H1 (cell line): Measurements from ENCODE around the gene BCAS3. TPM values are rescaled to one million over a fixed set of nuclear protein-coding genes. Genes with fewer than 3 reads are reported as not detected.
"Not testable (repeated sequence)": the region's sequence is repeated elsewhere in the genome, so short reads cannot be mapped to it uniquely, and the experiment has no call there.

Experiments
- CTCF ChIA-PET: fragments of 300-600 bp; sonication (Branson Sonifier 250); formaldehyde crosslinking; loops from one replicate; lab custom pipeline; 2021; ENCODE audit not compliant: partially characterized antibody; lab: Charles Lee
- POLR2A ChIA-PET: fragments of 300-600 bp; sonication (Branson Sonifier 250); formaldehyde crosslinking; loops from one replicate; lab custom pipeline; 2021; ENCODE audit warnings: inconsistent platforms; ENCODE audit not compliant: partially characterized antibody; lab: Charles Lee
- DNase-seq, 2 experiments: peaks; one replicate each; pipeline versions ENCODE4 v3.0.0 to v3.0.0-alpha.2; 2010 to 2022; ENCODE audit warnings: low spot score in 2 of 2, low read depth in 1 of 2, mixed read lengths in 1 of 2
- FAIRE-seq: peaks from 2 replicates; lab custom pipeline; 2011; peaks lifted over from hg19 to GRCh38; lab: Jason Lieb, UNC
- H2AFZ ChIP-seq: 2 replicates; pipeline ENCODE4 v1.8.1; 2012; ENCODE audit warnings: low read length, inconsistent platforms
- H2AK5ac ChIP-seq: 2 replicates; pipeline ENCODE4 v1.6.1; 2013; ENCODE audit warnings: low read depth, low read length
- H2BK120ac ChIP-seq: replicated peaks from 2 replicates; pipeline ENCODE3; 2013; ENCODE audit warnings: low read depth, low read length, inconsistent platforms
- H2BK12ac ChIP-seq: 2 replicates; pipeline ENCODE4 v1.6.1; 2013; ENCODE audit warnings: low read depth, low read length
- H2BK15ac ChIP-seq: 2 replicates; pipeline ENCODE4 v1.6.1; 2013; ENCODE audit warnings: low read length
- H2BK20ac ChIP-seq: 2 replicates; pipeline ENCODE4 v1.6.1; 2013; ENCODE audit warnings: low read length
- H2BK5ac ChIP-seq: 2 replicates; pipeline ENCODE4 v1.6.1; 2013; ENCODE audit warnings: low read depth, low read length
- H3K14ac ChIP-seq: 2 replicates; pipeline ENCODE4 v1.6.1; 2013; ENCODE audit warnings: inconsistent platforms; ENCODE audit not compliant: insufficient read length
- H3K18ac ChIP-seq: 2 replicates; pipeline ENCODE4 v1.6.1; 2013; ENCODE audit warnings: low read length; ENCODE audit errors: extremely low read depth
- H3K23ac ChIP-seq: 2 replicates; pipeline ENCODE4 v1.6.1; 2013; ENCODE audit warnings: inconsistent platforms; ENCODE audit not compliant: insufficient read length
- H3K23me2 ChIP-seq: 2 replicates; pipeline ENCODE4 v1.6.1; 2013; ENCODE audit warnings: low read depth, low read length
- H3K27ac ChIP-seq: 2 replicates; pipeline ENCODE4 v1.6.1; 2011; ENCODE audit warnings: low read depth, low read length, inconsistent platforms
- H3K27me3 ChIP-seq, 4 experiments: replicated peaks in 1 of 4; 1 replicate in 1 of 4; 2 replicates in 3 of 4; pipeline versions ENCODE4 v1.6.1 to v1.8.1; 2011 to 2013; ENCODE audit warnings: low read length in 3 of 4, mild to moderate bottlenecking in 3 of 4, inconsistent platforms in 2 of 4, mixed read lengths in 2 of 4, moderate library complexity in 1 of 4; ENCODE audit not compliant: control insufficient read depth in 3 of 4, insufficient read depth in 3 of 4; ENCODE audit errors: extremely low read depth in 1 of 4
- H3K36me3 ChIP-seq, 4 experiments: 2 replicates each; pipeline versions ENCODE4 v1.6.1 to v1.8.1; 2011 to 2013; ENCODE audit warnings: mild to moderate bottlenecking in 4 of 4, low read length in 3 of 4, moderate library complexity in 2 of 4, control low read depth in 1 of 4, inconsistent platforms in 1 of 4; ENCODE audit not compliant: insufficient read depth in 4 of 4, control insufficient read depth in 2 of 4
- H3K4ac ChIP-seq: replicated peaks from 2 replicates; pipeline ENCODE3; 2013; ENCODE audit warnings: low read length, low read depth, mixed read lengths, inconsistent platforms; ENCODE audit not compliant: insufficient read length
- H3K4me1 ChIP-seq, 4 experiments: replicated peaks in 1 of 4; 1 replicate in 1 of 4; 2 replicates in 3 of 4; pipeline versions ENCODE4 v1.6.1 to v1.8.1; 2011 to 2013; ENCODE audit warnings: low read length in 3 of 4, inconsistent platforms in 2 of 4, mixed read lengths in 1 of 4; ENCODE audit not compliant: insufficient read depth in 4 of 4, control insufficient read depth in 3 of 4
- H3K4me2 ChIP-seq, 2 experiments: 2 replicates each; pipeline versions ENCODE4 v1.6.1 to v1.8.1; 2011 to 2013; ENCODE audit warnings: low read depth in 2 of 2, low read length in 2 of 2, control low read depth in 1 of 2, inconsistent platforms in 1 of 2, mild to moderate bottlenecking in 1 of 2; ENCODE audit not compliant: insufficient read depth in 1 of 2
- H3K4me3 ChIP-seq, 4 experiments: fragments of 200-600, 300-600 bp in 1 of 4; sonication (generic), shearing (Covaris generic), sonication (Bioruptor Twin) in 1 of 4; 2 replicates each; pipeline versions ENCODE4 v1.5.1 to v1.8.1; 2011 to 2016; ENCODE audit warnings: low read length in 4 of 4, low read depth in 3 of 4, control low read depth in 2 of 4, inconsistent platforms in 2 of 4, mild to moderate bottlenecking in 2 of 4, mixed read lengths in 1 of 4, moderate library complexity in 1 of 4; ENCODE audit not compliant: insufficient read depth in 2 of 4; ENCODE audit errors: extremely low read depth in 1 of 4
- H3K56ac ChIP-seq: replicated peaks from 2 replicates; pipeline ENCODE3; 2013; ENCODE audit warnings: low read depth, mild to moderate bottlenecking, mixed read lengths, low read length, inconsistent platforms; ENCODE audit not compliant: insufficient read length
- H3K79me1 ChIP-seq: 2 replicates; pipeline ENCODE4 v1.6.1; 2013; ENCODE audit warnings: low read depth, low read length, control low read depth
- H3K79me2 ChIP-seq, 2 experiments: 2 replicates each; pipeline versions ENCODE4 v1.6.1 to v1.8.1; 2012 to 2013; ENCODE audit warnings: low read length in 2 of 2, mild to moderate bottlenecking in 2 of 2, inconsistent platforms in 1 of 2; ENCODE audit not compliant: insufficient read depth in 2 of 2, control insufficient read depth in 1 of 2
- H3K9ac ChIP-seq, 4 experiments: replicated peaks in 1 of 4; 1 replicate in 1 of 4; 2 replicates in 3 of 4; pipeline versions ENCODE4 v1.6.1 to v1.8.1; 2011 to 2013; ENCODE audit warnings: low read depth in 3 of 4, low read length in 3 of 4, control low read depth in 2 of 4, mild to moderate bottlenecking in 2 of 4, moderate library complexity in 2 of 4, inconsistent platforms in 1 of 4; ENCODE audit errors: extremely low read depth in 1 of 4
- H3K9me3 ChIP-seq, 2 experiments: 2 replicates each; pipeline versions ENCODE4 v1.6.1 to v1.8.1; 2012 to 2013; ENCODE audit warnings: mild to moderate bottlenecking in 2 of 2, moderate library complexity in 2 of 2, control low read depth in 1 of 2, inconsistent platforms in 1 of 2, low read depth in 1 of 2, low read length in 1 of 2, mixed read lengths in 1 of 2; ENCODE audit not compliant: insufficient read depth in 2 of 2
- H4K20me1 ChIP-seq, 2 experiments: replicated peaks in 1 of 2; 2 replicates each; pipeline versions ENCODE3 to v1.8.1; 2011 to 2013; ENCODE audit warnings: inconsistent platforms in 2 of 2, low read length in 2 of 2, mild to moderate bottlenecking in 1 of 2; ENCODE audit not compliant: insufficient read depth in 2 of 2, control insufficient read depth in 1 of 2
- H4K5ac ChIP-seq: 2 replicates; pipeline ENCODE4 v1.6.1; 2013; ENCODE audit warnings: low read length, low read depth, mixed read lengths, inconsistent platforms; ENCODE audit not compliant: insufficient read length
- H4K8ac ChIP-seq: 2 replicates; pipeline ENCODE4 v1.8.0; 2013; ENCODE audit warnings: mild to moderate bottlenecking, moderate library complexity, low read length, inconsistent platforms; ENCODE audit not compliant: insufficient read depth; ENCODE audit errors: extremely low read depth
- H4K91ac ChIP-seq: replicated peaks from 2 replicates; pipeline ENCODE3; 2013; ENCODE audit warnings: low read length, mixed read lengths, inconsistent platforms; ENCODE audit not compliant: insufficient read length
- WGBS, 2 experiments: shearing (Covaris generic) in 1 of 2; methylation state at CpG; one replicate each; pipeline versions ENCODE4 v1.1.6 to v1.1.7; 2013 to 2015; ENCODE audit warnings: low lambda C conversion rate in 2 of 2, mixed read lengths in 2 of 2, inconsistent platforms in 1 of 2, low coverage in 1 of 2, missing lambda C conversion rate in 1 of 2; ENCODE audit not compliant: insufficient replicate concordance in 2 of 2, insufficient coverage in 1 of 2, insufficient read length in 1 of 2; ENCODE audit errors: extremely low coverage in 1 of 2, missing lambda C conversion rate in 1 of 2; 5-methylcytosine and 5-hydroxymethylcytosine counted together
- polyA plus RNA-seq, 7 experiments: library from polyadenylated mRNA; depleted of rRNA in 3 of 7; stranded (reverse) in 5 of 7; unstranded in 2 of 7; fragments of >200 nt in 5 of 7; fragments of 200-250 nt in 2 of 7; gene quantifications; 1 replicate in 5 of 7; 2 replicates in 1 of 7; 4 replicates in 1 of 7; pipeline versions ENCODE4 v1.2.1 to v1.2.3, GENCODE V29; 2011 to 2013; ENCODE audit warnings: missing spikeins in 2 of 7, mixed read lengths in 2 of 7
- total RNA-seq: library from RNA; stranded (reverse); fragmentation: NEBNext Ultra II Directional; extraction: Animal tissue kit (Norgen Biotek cat#: 25700); gene quantifications from 2 replicates; pipeline ENCODE4 v1.2.1, GENCODE V29; 2021

Gene BCAS3
- total and polyA plus RNA-seq, 2 of the 8 experiments (the other 6 are each of a cell fraction or from before 2014, with no cell fraction given), result 9.9 to 13.3 TPM

DNA sequence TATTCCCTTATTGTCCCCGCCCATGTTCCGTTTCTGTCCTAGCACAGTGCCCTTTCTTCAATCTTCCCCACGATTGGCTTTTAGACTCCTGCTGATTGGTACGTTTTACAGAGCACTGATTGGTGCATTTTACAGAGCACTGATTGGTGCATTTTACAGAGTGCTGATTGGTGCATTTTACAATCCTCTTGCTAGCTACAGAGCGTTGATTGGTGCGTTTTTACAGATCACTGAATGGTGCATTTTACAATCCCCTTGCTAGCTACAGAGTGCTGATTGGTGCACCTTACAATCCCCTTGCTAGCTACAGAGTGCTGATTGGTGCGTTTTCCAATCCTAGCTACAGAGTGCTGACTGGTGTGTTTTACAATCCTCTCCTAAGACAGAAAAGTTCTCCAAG is 3.0 kb upstream of the BCAS3 start:
- POLR2A ChIA-PET, result not testable (repeated sequence)

More for the DNA sequence above, 3.0 kb upstream of the BCAS3 start:
- not testable (repeated sequence) for H3K9me3 ChIP-seq, H3K27ac ChIP-seq, H2BK20ac ChIP-seq, H3K4me3 ChIP-seq, H3K79me2 ChIP-seq, H3K18ac ChIP-seq, H3K4ac ChIP-seq, H4K5ac ChIP-seq, H3K23ac ChIP-seq, H2BK120ac ChIP-seq, H3K36me3 ChIP-seq, H4K91ac ChIP-seq, H4K20me1 ChIP-seq, H2BK12ac ChIP-seq, H3K23me2 ChIP-seq, H3K56ac ChIP-seq, DNase-seq, H2BK15ac ChIP-seq, H3K4me1 ChIP-seq, H2BK5ac ChIP-seq, H3K4me2 ChIP-seq, H3K9ac ChIP-seq, H3K14ac ChIP-seq, H3K79me1 ChIP-seq, FAIRE-seq, H3K27me3 ChIP-seq, H4K8ac ChIP-seq, H2AK5ac ChIP-seq, H2AFZ ChIP-seq
- CTCF ChIA-PET, result interaction anchor here (1.2 kb wide), 1 partner anchor 353 kb away, joined by 4 read pairs; no protein-coding TSS in a partner anchor
- WGBS, 2 experiments, result 87% methylated on average over 7 of the region's 7 CpGs; no CpG with 5 or more reads in 1 of the 2 experiments
